Activated CD8-positive, alpha-beta memory T cell treated with anti-CD3 and anti-CD28 coated beads for 48 hours (primary cell): ENCODE measurements around the gene C10orf143.

ENCODE experiments used
- DNase-seq, 3 experiments: peaks; one replicate each; pipeline ENCODE4 v3.0.0-alpha.2; 2020; ENCODE audit warnings: low read depth in 2 of 3, low spot score in 2 of 3

The C10orf143 gene

GRCh38 chr10:130054021-130054420 is 56.6 kb downstream of the C10orf143 start:
- no peak for DNase-seq

DNA sequence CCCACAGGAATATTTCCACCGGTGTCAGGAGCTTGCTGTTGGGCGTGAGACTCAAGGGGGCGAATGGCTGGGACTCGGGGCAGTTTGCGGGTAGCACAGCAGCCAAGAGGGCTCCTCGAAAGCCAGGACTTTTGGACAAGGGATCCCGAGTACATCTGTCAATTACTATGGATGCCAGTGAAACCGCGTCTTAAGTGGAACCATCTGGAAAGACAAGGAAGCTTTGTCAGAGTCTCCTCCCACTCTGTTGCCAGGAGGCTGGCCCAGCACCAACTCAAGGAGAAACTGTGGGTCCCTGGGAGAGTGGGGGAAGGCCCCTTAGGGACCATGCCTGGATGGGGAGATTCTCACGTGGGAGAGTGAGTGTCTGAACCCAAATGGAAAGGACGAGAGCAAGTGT is 57.1 kb downstream of the C10orf143 start:
- no peak for DNase-seq

GRCh38 chr10:130052193-130052592 is 58.4 kb downstream of the C10orf143 start:
- DNase-seq = no peak

GRCh38 chr10:130050721-130051120 is 59.9 kb downstream of the C10orf143 start:
- DNase-seq = no peak

DNA sequence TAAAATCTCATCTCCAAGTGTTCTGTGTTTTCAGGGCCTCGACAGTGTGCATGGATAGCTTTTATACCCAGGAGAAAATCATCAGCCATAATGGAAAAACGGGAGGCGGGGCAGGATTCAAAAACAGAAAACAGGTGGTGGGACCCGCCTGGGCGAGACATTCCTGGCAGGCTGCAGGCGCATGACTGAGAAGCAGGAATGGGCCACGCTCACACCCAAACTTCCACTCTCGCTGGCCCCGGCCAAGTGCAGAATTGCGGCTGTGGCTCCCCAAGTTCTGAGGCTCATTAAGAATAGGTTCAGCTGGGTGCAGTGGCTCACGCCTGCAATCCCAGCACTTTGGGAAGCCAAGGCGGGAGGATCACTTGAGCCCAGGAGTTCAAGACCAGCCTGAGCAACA is 60.6 kb downstream of the C10orf143 start:
- no peak for DNase-seq

- no peak for DNase-seq
Measured at GRCh38 chr10:130049244-130049643, 61.4 kb downstream of the C10orf143 start.

DNA sequence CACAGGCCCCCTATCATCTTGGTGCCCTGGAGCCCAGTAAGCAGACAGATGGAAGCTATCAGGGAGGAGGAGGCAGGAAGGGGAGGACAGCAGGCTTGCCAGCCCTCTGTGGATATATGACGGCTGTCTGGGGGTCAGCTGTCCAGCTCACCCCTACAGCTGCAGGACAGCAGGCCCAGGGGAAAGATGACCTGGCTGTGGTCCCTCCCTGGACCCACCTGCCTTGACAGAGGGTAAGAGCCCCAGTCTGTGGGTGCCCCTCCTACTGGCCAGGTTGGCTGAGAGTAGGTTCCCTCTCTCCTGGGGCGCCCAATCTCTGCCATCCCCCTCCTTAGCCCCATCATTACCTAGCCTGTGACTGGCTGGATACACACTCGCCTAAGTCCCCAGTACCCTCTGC is 62.5 kb downstream of the C10orf143 start:
- DNase-seq = no peak

GRCh38 chr10:130047336-130047735 is 63.3 kb downstream of the C10orf143 start:
- DNase-seq = no peak

DNA sequence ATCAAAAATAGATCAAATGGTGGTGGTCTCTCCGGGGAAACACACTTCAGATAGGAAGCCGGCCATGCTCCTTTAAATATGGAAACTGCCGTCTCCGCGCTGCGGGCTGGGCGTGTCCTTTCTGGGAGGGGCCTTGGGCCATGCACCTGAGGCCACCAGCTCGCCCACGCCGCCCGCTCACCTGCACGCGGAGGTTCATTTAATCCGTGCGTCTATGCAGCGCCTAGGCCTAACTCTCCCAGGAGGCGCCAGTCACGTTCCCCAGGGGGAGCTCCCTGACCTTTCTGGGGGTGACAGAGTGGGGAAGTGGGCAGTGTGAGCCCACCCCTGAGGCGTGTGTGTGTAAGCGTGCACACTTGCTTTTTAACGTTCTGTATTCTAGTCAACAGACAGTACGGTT is 64.0 kb downstream of the C10orf143 start:
- no peak for DNase-seq

DNA sequence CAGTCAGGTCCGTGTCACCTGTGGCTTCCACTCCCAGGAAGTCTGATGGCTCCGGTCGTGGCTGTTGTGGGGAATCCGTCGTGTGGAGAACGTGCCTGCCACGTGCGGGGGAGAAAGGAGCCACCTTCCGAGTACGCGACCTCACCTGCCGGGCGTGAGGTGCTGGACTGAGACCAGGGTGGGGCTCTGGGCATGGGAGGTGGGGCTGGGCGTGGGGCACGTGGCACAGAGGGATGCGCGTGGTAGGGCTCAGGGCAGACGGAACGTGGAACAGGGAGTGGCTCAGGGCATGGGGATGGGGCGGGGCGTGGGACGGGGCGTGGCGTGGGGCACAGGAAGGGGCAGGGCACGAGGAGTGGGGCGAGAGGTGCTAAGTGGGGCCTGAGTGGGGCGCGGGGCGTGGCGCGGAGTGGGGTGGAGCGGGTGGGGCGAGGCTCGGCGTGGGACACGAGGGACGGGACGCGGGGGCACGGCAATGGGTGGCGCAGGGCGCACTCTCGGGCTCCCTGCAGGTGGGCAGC is 64.8 kb downstream of the C10orf143 start:
- no peak for DNase-seq

- DNase-seq = no peak
Measured at GRCh38 chr10:130045091-130045652, 65.5 kb downstream of the C10orf143 start.

DNA sequence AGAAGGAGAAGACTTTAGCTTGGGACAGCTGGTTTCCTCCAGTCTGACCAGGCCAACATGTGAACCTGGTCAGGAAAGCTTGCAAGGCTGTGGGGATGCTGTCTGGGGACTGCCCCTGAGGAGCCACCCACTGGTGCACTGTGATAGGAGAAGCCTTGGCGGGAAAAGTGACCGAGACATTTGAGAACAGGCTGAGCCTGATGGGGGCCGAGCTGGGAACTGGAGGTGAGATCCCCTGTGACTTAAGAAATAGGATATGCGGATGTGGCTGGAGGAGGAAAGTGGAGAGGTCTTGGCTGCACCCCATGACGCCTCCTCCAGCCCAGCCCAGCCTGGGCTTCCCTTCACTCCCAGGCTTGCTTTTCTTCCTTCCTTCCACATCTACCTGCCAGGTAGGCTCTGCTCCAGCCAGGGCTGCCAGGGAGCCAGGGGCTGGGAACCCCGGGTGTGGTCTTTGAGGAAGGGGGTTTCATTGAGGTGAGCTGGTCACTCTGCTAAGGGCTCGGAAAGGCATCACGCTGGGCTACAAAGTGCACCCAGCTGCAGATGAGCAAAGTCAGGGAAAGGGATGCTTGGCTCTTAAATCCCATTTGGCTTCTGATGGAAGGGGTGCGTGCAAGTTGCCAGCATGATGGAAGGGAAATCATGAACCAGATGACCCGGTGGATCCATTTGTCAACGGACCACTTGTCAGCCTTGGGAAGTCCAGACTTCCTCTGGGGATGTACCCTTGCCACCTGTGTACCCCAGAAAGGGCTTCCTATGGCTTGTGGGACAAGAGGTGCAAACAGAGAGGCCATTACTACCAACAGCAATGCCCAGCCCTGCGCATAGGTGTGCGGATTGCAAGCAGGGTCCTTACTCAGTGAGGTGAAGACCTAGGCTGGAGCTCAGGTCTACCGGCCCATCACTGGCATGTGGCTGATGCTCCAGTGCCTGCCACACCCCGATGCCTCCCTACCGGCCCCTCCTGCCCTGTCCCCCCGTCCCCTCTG is 66.3 kb downstream of the C10orf143 start:
- DNase-seq = no peak

DNA sequence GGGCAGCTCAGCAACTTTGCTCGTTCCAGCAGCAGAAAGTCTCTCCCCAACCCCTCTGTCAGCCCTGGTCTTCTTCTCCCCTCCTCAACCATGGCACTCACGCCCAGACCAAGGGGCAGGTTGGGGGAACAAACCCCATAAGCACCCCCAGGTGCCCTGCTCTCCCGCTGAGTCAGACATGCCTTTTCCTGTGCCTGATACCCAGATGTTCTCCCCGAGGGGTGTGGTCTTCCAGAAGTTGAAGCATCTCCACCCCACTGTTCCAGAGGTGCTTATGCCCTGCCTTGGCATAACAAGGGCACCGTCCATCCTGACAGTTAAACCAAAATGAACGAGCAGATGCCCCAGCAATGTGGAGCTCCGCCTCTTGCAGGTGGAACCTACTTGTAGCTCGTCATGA is 67.1 kb downstream of the C10orf143 start:
- DNase-seq = no peak

- DNase-seq = no peak
Measured at GRCh38 chr10:130042381-130042780, 68.2 kb downstream of the C10orf143 start.

DNA sequence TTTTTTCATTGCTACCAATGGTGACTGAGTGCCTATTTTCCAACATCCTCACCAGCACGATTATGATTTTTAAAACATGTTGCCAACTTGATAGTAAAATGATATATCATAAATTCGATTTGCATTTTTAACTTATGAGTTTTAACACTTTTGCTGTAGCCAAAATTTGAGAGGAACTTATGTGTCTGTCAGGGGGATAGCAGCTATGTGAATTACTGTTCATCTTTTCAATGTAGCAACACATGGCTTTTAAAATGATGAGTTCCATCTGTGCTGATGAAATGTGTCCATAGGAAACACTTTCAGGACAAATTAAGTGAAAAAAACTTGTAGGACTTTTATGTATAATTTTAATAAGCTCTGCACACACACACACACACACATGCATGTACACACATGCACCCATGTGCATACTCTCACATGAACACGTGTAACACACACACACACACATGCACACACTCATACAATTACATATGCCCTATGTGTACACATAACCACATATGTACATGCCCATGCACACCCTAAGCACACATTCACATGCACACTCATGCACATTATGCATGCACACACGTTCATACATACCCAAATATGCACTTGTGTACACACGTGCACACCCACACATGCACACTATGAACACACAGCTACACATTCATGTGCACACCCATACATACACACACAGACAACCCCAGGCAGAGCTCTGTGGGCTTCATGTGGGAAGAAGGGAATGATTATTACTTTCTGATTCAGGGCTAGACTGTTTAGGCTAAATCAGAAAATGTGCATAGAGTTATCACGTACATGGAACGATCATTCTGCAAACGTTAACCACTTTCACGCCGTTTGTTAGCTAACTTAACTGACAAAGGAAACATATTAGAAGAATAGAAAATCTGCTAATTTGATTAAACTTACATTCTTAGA is 68.9 kb downstream of the C10orf143 start:
- DNase-seq = no peak

GRCh38 chr10:130040817-130041330 is 69.8 kb downstream of the C10orf143 start:
- DNase-seq = no peak

- no peak for DNase-seq
Measured at GRCh38 chr10:130040351-130040750, 70.3 kb downstream of the C10orf143 start.

DNA sequence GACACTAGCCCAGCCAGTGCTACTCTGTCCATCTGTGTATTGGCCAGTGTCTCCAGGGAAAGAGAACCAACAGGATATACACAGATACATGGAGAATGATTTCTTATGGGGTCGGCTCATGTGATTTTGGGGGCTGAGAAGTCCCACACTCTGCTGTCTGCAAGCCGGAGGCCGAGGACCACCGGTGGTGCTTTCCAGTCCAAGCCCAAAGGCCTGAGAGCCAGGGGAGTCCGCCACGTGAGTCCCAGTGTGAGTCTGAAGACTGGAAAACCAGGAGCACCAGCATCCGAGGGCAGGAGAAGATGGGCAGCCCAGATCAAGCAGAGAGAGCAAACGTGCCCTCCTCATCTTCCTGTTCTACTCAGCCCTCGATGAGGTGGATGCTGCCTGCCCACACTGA is 71.5 kb downstream of the C10orf143 start:
- DNase-seq = no peak

DNA sequence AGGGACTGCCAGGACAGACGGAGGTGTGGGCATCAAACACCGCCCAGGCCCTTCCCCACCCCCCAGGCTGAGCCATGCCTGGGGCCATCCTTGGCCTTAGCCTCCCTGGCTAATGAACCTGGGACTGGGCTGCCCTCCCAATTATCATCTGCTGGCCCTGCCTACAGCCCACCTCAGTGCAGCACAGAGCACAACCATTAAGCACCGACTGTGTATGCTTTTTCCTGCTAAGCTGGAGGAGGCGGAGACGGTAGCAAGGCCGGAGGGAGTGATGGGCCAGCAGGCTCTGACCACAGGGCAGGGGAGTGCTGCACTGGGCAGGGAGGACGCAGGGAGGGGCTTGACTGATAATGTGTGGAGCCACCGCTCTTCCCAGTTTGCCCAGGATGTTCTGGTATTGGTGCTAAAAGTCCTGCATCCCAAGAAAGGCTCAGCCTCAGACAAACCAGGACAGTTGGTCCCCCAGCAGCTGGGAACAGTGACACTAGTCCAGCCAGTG is 72.0 kb downstream of the C10orf143 start:
- DNase-seq = no peak

DNA sequence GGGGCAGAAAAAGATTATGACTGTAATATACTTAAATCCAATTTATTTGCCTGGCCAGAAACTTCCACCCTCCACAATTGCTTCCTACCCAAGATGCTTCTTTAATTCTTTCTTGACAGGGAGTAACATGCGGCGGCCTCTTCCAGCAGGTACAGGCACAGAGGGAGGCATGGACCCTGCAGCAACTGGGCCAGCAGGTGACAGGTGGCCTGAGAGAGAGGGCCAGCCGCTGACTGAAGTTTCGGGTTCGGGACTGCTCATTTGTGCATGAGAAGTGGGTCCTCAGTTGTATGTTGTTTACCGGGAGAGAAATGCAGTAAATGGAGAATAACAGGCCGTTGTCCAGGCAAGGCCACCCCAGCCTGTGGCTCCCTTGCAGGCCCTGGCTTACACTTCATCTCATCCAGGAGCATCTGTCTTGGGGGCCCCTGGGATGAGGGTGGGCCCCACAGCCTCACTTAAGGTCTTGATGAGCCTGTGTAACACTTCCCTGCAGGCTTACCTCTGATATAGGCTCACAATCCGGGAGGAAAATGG is 72.5 kb downstream of the C10orf143 start:
- no peak for DNase-seq
